Neural progenitor cell (in vitro differentiated cells): ENCODE measurements around the gene SPEF2.

Experiments
- EZH2 ChIP-seq: fragments of 200-600 bp; sonication (generic); IDR thresholded peaks from 2 replicates; pipeline ENCODE4 v1.6.1; 2017; ENCODE audit warnings: antibody characterized with exemption, mild to moderate bottlenecking, moderate library complexity
- TF ChIP-seq, protein P1 (sequence below): fragments of 200-600 bp; sonication (generic); IDR thresholded peaks from 2 replicates; pipeline ENCODE4 v1.5.1; 2017; ENCODE audit warnings: antibody characterized with exemption, mild to moderate bottlenecking

DNA sequence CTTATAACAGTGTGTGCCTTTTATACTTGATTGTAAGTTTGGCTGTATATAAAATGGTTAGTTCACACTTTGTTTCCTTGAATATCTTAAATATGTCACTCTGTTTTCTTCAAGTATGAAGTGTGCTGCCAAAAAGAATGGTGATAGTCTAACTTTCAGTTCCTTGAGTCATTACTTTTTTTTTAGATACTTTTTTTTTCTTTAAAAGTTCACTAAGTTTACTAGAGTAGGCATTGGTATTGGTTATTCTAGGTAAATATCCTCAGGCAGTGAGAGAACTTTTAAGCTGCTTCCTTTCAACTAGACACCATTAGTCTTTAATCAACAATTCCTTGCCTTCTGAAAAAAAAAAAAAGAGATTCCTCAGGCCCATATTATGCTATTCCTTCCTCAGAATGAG is 41.9 kb downstream of the SPEF2 start:
- TF ChIP-seq, protein P1, sequence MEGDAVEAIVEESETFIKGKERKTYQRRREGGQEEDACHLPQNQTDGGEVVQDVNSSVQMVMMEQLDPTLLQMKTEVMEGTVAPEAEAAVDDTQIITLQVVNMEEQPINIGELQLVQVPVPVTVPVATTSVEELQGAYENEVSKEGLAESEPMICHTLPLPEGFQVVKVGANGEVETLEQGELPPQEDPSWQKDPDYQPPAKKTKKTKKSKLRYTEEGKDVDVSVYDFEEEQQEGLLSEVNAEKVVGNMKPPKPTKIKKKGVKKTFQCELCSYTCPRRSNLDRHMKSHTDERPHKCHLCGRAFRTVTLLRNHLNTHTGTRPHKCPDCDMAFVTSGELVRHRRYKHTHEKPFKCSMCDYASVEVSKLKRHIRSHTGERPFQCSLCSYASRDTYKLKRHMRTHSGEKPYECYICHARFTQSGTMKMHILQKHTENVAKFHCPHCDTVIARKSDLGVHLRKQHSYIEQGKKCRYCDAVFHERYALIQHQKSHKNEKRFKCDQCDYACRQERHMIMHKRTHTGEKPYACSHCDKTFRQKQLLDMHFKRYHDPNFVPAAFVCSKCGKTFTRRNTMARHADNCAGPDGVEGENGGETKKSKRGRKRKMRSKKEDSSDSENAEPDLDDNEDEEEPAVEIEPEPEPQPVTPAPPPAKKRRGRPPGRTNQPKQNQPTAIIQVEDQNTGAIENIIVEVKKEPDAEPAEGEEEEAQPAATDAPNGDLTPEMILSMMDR = no peak
- no peak for TF ChIP-seq EZH2
